Mucosa of descending colon (tissue), 3 donors: Measurements from ENCODE around the gene PRSS36. TPM values are rescaled to one million over a fixed set of nuclear protein-coding genes. Genes with fewer than 3 reads are reported as not detected.

Experiments
- ATAC-seq: fragments of 200-7000 bp; cut with Tn5 transposase; one replicate; pipeline ENCODE4 v1.9.1; 2020; ENCODE audit warnings: mild to moderate bottlenecking, moderate library complexity
- DNase-seq, 3 donors: peaks; one replicate each; pipeline ENCODE4 v3.0.0-alpha.2; 2020
- H3K36me3 ChIP-seq: fragments of 200-600 bp; one replicate; pipeline ENCODE4 v1.8.0; 2021; ENCODE audit warnings: low read depth, mild to moderate bottlenecking
- H3K4me1 ChIP-seq: fragments of 200-600 bp; one replicate; pipeline ENCODE4 v1.8.0; 2021; ENCODE audit warnings: low read depth, mild to moderate bottlenecking
- H3K4me3 ChIP-seq: fragments of 200-600 bp; one replicate; pipeline ENCODE4 v1.8.0; 2021; ENCODE audit warnings: mild to moderate bottlenecking
- H3K9me3 ChIP-seq: fragments of 200-600 bp; one replicate; pipeline ENCODE4 v1.8.0; 2021; ENCODE audit warnings: mild to moderate bottlenecking
- intact Hi-C, 2 donors: fragments of 100-400 bp; cut with DNase I in 1 of 2; cut with micrococcal nuclease in 1 of 2; formaldehyde crosslinking; loops; one replicate each; pipeline versions ENCODE4 v1.11.0 to v1.11.1; 2022; cut with DNase I, micrococcal nuclease
- total RNA-seq, 3 donors: library from RNA; stranded (reverse); fragmentation: NEBNext Ultra II Directional in 2 of 3; extraction: Animal tissue kit (Norgen Biotek cat#: 25700) in 2 of 3; gene quantifications; one replicate each; pipeline versions ENCODE4 v1.2.1 to v1.2.4, GENCODE V29; 2021 to 2023
- TF ChIP-seq, protein P1 (sequence below): fragments of 200-600 bp; IDR thresholded peaks from one replicate; pipeline ENCODE4 v1.8.0; 2022; ENCODE audit warnings: antibody characterized with exemption, mild to moderate bottlenecking
- donor health status: DM: no; HTN: no; CAD: no; lungs with moderate emphysema.
- donor health status: DM: no; HTN: no; CAD: no.
- donor health status: DM: no; HTN: yes; CAD: no.

PRSS36 gene
- total RNA-seq, 3 donors from 2014 or later, result 8.2 to 10.2 (median 9.5) TPM

DNA sequence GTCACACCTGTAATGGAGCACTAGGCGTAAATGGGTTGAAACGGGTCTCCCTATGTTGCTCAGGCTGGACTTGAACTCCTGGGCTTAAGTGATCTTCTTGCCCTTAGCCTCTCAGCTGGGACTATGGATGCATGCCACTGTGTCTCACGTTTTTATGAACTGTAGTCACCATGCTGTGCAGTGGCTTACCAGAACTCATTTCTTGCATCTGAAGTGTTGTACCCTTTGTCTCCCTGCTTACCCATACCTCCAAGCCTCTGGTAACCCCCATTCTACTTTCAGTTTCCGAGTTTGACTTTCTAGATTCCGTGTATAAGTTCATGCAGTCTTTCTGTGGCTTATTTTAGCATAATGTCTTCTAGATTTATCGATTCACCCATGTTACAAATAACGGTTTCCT, 45.0 kb upstream of the PRSS36 start:
- peaks cover 13% of the 10 kb centered on the region for H3K36me3 ChIP-seq
- TF ChIP-seq, protein P1, sequence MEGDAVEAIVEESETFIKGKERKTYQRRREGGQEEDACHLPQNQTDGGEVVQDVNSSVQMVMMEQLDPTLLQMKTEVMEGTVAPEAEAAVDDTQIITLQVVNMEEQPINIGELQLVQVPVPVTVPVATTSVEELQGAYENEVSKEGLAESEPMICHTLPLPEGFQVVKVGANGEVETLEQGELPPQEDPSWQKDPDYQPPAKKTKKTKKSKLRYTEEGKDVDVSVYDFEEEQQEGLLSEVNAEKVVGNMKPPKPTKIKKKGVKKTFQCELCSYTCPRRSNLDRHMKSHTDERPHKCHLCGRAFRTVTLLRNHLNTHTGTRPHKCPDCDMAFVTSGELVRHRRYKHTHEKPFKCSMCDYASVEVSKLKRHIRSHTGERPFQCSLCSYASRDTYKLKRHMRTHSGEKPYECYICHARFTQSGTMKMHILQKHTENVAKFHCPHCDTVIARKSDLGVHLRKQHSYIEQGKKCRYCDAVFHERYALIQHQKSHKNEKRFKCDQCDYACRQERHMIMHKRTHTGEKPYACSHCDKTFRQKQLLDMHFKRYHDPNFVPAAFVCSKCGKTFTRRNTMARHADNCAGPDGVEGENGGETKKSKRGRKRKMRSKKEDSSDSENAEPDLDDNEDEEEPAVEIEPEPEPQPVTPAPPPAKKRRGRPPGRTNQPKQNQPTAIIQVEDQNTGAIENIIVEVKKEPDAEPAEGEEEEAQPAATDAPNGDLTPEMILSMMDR, result no peak

DNA sequence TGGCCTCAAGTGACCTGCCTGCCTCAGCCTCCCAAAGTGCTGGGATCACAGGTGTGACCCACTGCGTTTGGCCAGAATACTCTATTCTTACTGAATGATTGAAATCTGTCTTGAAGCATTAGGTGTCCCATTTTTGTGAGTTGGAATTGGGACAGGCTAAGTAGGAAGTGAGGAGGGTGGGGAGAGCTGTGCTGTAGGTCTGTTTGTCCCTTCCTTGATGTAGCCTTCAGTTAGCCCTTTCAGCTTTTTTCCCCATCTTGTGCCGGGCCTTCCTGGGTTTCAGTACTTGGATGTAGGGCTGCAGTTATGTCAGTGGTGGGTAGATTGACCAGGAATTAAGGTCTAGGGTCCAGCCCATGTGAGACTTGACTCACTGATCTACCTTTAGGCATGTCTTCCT, 44.0 kb upstream of the PRSS36 start:
- Histone ChIP-seq H3K4me1 (no peaks in the 10 kb centered on the region), H3K4me3 (no peak overlapping the region), H3K9me3 (no peaks in the 10 kb centered on the region), H3K36me3 (peaks cover 23% of the 10 kb centered on the region)
- DNase-seq (no peak), ATAC-seq (no peak)
- intact Hi-C loops, result no loop called here
- TF ChIP-seq, protein P1, result no peak

More for the DNA sequence above, 45.0 kb upstream of the PRSS36 start:
- DNase-seq (no peak), ATAC-seq (no peak)
- intact Hi-C loops, result no loop called here
- no peak overlapping the region for H3K4me3 ChIP-seq
- no peaks in the 10 kb centered on the region for H3K9me3 ChIP-seq
- peaks cover 1% of the 10 kb centered on the region for H3K4me1 ChIP-seq

DNA sequence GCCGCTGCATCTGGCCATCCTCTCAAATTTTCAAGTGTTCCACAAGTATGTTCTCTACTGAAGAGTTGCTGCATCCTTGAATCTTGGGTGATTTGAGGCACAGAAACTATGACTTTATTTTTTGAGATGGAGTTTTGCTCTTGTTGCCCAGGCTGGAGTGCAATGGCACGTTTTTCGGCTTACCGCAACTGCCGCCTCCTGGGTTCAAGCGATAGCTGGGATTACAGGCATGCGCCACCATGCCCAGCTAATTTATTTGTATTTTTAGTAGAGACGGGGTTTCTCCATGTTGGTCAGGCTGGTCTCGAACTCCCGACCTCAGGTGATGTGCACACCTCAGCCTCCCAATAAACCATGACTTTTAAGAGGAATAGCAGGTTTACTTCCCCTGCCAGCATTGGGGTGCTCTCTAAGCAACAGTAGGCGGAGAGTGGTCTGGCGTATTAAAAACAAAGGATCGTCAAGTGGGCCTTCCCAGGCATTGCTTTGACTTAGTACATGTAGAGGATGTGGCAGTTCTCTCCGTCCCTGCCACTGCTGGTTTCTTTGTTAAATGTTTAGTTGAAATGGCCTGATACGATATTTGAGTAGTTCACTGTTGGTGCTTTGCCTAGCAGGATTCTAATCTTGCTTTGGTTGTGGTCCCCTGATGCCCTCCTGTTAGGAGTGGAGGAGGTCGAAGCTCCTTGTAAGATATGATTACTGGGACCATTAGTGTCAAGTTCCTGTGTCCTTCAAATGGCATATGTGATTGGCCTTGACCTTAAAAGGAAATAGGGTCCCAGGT, 43.2 kb upstream of the PRSS36 start:
- Histone ChIP-seq H3K36me3 (peaks cover 31% of the 10 kb centered on the region), H3K9me3 (no peaks in the 10 kb centered on the region), H3K4me3 (no peak overlapping the region), H3K4me1 (no peaks in the 10 kb centered on the region)
- TF ChIP-seq, protein P1, result no peak
- ATAC-seq (no peak), DNase-seq (no peak)
- intact Hi-C loops, result no loop called here

DNA sequence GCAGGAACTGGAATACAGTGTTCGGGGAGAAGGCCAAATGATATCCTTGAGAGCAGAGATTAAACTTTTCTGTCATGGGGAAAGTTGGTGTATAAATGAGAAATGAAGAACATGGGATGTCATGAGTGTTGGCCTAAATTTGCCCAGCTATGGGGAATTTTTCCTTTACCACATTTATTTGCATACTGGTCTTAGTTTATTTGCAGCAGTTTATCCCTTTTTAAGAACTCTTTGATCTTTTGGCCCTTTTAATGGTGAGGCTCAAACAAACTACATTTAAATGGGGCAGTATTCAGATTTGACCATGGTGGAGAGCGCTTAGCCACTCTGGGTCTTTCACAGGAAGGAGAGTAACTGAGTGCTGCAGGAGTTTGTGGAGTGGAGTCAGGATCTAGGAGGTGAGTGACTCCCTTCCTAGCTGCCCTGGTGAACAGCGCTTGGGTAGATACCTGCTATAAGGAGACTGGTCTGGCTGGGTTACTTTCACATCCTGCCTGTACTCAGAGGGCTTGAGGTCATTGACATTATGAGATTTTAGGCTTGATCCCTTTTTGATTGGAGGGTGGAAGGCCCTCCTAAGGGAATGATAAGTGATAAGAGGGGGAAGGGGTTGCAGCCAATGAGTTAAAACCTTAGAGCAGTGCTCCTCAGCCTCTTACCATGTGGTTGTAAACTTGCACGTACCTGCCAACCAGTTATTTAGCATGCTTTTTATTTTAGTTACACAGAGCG, 42.0 kb upstream of the PRSS36 start:
- intact Hi-C loops, result no loop called here
- Histone ChIP-seq H3K36me3 (peaks cover 32% of the 10 kb centered on the region), H3K9me3 (no peaks in the 10 kb centered on the region), H3K4me1 (no peaks in the 10 kb centered on the region), H3K4me3 (no peak overlapping the region)
- no peak for DNase-seq
- TF ChIP-seq, protein P1, result no peak
- ATAC-seq, result no peak

DNA sequence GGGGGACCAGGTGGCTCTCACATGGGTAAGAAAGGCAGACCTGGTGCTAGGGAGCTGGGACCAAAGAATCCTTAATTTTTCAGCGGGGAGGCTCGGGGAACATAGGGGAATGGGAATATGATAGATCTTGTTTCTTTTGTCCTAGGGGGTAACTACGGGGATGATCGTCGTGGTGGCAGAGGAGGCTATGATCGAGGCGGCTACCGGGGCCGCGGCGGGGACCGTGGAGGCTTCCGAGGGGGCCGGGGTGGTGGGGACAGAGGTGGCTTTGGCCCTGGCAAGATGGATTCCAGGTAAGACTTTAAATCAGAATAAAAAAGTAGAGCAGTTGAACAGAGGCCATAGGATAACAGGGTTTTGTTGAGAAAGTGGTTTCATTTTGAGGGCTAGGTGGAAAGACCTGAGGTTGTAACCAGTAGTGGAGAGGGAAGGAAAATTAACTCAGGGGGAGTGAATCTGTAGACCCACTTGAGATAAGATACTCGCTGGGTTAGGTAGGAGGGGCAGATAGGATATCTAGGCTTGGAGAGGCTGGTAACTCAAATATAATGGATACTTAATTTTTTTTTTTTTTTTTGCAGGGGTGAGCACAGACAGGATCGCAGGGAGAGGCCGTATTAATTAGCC, 41.1 kb upstream of the PRSS36 start:
- Histone ChIP-seq H3K4me1 (peaks cover 3% of the 10 kb centered on the region), H3K36me3 (peaks cover 39% of the 10 kb centered on the region), H3K4me3 (no peak overlapping the region), H3K9me3 (no peaks in the 10 kb centered on the region)
- ATAC-seq, result no peak
- TF ChIP-seq, protein P1, result no peak
- intact Hi-C loops, result no loop called here
- no peak for DNase-seq
